Nucleus accumbens (tissue), 56 donors: ENCODE results near the gene DNMBP.
"Not testable (repeated sequence)": the region's sequence is repeated elsewhere in the genome, so short reads cannot be mapped to it uniquely, and the experiment has no call there.

ENCODE experiments used
- DNase-seq, 56 donors: peaks; one replicate each; lab custom pipeline; 2025; lab: John Stamatoyannopoulos, UW

Gene DNMBP

GRCh38 chr10:99993701-99994689, 15.8 kb downstream of the DNMBP start:
- peak in 11 of 56 donors; percentile 1 to 34 (median 6) for DNase-seq

GRCh38 chr10:99985637-99986036, 24.1 kb downstream of the DNMBP start:
- DNase-seq, result not testable (repeated sequence)

- DNase-seq, result no peak
These were observed 25.3 kb downstream of the DNMBP start for GRCh38 chr10:99984211-99985034.

GRCh38 chr10:99983280-99983988, 26.3 kb downstream of the DNMBP start:
- no peak for DNase-seq

- no peak for DNase-seq
These were observed 27.0 kb downstream of the DNMBP start for GRCh38 chr10:99982728-99983127.

- DNase-seq, result no peak
These were observed 28.1 kb downstream of the DNMBP start for GRCh38 chr10:99981581-99982199.

GRCh38 chr10:99979066-99979685, 30.6 kb downstream of the DNMBP start:
- no peak for DNase-seq

GRCh38 chr10:99977916-99978315, 31.8 kb downstream of the DNMBP start:
- DNase-seq, result no peak

- DNase-seq, result no peak
These were observed 32.7 kb downstream of the DNMBP start for GRCh38 chr10:99976886-99977665.

- DNase-seq, result no peak
These were observed 33.6 kb downstream of the DNMBP start for GRCh38 chr10:99975942-99976809.

GRCh38 chr10:99975106-99975829, 34.5 kb downstream of the DNMBP start:
- no peak for DNase-seq

- no peak for DNase-seq
These were observed 36.6 kb downstream of the DNMBP start for GRCh38 chr10:99973190-99973589.

GRCh38 chr10:99967961-99968360, 41.8 kb downstream of the DNMBP start:
- no peak for DNase-seq

GRCh38 chr10:99966306-99966705, 43.4 kb downstream of the DNMBP start:
- DNase-seq, result no peak

GRCh38 chr10:99965700-99966099, 44.0 kb downstream of the DNMBP start:
- no peak for DNase-seq

- DNase-seq, result no peak
These were observed 45.0 kb downstream of the DNMBP start for GRCh38 chr10:99964791-99965190.

GRCh38 chr10:99963467-99964165, 46.1 kb downstream of the DNMBP start:
- DNase-seq, result not testable (repeated sequence)
